ENCODE data around the gene FAM227B.
"Not testable (repeated sequence)": the region's sequence is repeated elsewhere in the genome, so short reads cannot be mapped to it uniquely, and the experiment has no call there.

FAM227B gene

GRCh38 chr15:49435174-49435573 is 185.4 kb downstream of the FAM227B start:
- no peak for DNase-seq

- no peak for DNase-seq
These were observed 190.6 kb downstream of the FAM227B start for GRCh38 chr15:49430046-49430445.

- DNase-seq: no peak
These were observed 192.1 kb downstream of the FAM227B start for GRCh38 chr15:49428409-49429095.

GRCh38 chr15:49427372-49427771 is 193.2 kb downstream of the FAM227B start:
- no peak for DNase-seq

GRCh38 chr15:49424954-49425353 is 195.7 kb downstream of the FAM227B start:
- no peak for DNase-seq

GRCh38 chr15:49423901-49424550 is 196.6 kb downstream of the FAM227B start:
- no peak for DNase-seq

GRCh38 chr15:49423021-49423420 is 197.6 kb downstream of the FAM227B start, which contains the start of gene FGF7:
Gene FGF7, plus strand, starts transcription at chr15:49423242. Its CDS starts 1,056 bp downstream, at chr15:49424298.
- no peak for DNase-seq

GRCh38 chr15:49421991-49422390 is 198.6 kb downstream of the FAM227B start:
- no peak for DNase-seq

- DNase-seq: no peak
These were observed 201.8 kb downstream of the FAM227B start for GRCh38 chr15:49418811-49419210.

GRCh38 chr15:49415638-49416037 is 205.0 kb downstream of the FAM227B start:
- DNase-seq: no peak

GRCh38 chr15:49415149-49415548 is 205.5 kb downstream of the FAM227B start:
- no peak for DNase-seq

- DNase-seq: no peak
These were observed 207.8 kb downstream of the FAM227B start for GRCh38 chr15:49412797-49413196.

GRCh38 chr15:49410641-49411040 is 210.0 kb downstream of the FAM227B start:
- no peak for DNase-seq

GRCh38 chr15:49406352-49407118 is 214.1 kb downstream of the FAM227B start:
- no peak for DNase-seq

- DNase-seq: not testable (repeated sequence)
These were observed 217.9 kb downstream of the FAM227B start for GRCh38 chr15:49402515-49403296.

GRCh38 chr15:49387471-49387870 is 233.1 kb downstream of the FAM227B start:
- DNase-seq: no peak

- DNase-seq: no peak
These were observed 237.4 kb downstream of the FAM227B start for GRCh38 chr15:49383266-49383665.

- no peak for DNase-seq
These were observed 238.2 kb downstream of the FAM227B start for GRCh38 chr15:49382394-49382793.

- DNase-seq: no peak
These were observed 239.7 kb downstream of the FAM227B start for GRCh38 chr15:49380912-49381311.

GRCh38 chr15:49379996-49380395 is 240.6 kb downstream of the FAM227B start:
- no peak for DNase-seq

GRCh38 chr15:49372366-49372765 is 248.3 kb downstream of the FAM227B start:
- no peak for DNase-seq

- DNase-seq: no peak
These were observed 249.8 kb downstream of the FAM227B start for GRCh38 chr15:49370782-49371181.

- no peak for DNase-seq
These were observed 254.1 kb downstream of the FAM227B start for GRCh38 chr15:49366496-49366895.

All from activated gamma-delta T cell (primary cell).